Measurements from ENCODE around the gene CBLB. TPM values are rescaled to one million over a fixed set of nuclear protein-coding genes. Genes with fewer than 3 reads are reported as not detected.

The CBLB gene
- total and polyA plus RNA-seq, 8 donors: 30.7 to 49.3 (median 42.6) TPM

GRCh38 chr3:105775368-105775767 lies 93.4 kb downstream of the CBLB start:
- no peak for TF ChIP-seq CTCF (IDR thresholded peaks at IDR 0.05)
- DNase-seq (no peak), ATAC-seq (no peak)
- no peaks in the 10 kb centered on the region for H3K9me3 ChIP-seq
- H3K4me1 ChIP-seq: no peaks in the 10 kb centered on the region
- H3K27ac ChIP-seq: no peak overlapping the region
- no peak overlapping the region for H3K4me3 ChIP-seq
- H3K36me3 ChIP-seq: no peaks in the 10 kb centered on the region
- intact Hi-C loops (cut with DNase I): no loop called here
- no peaks in the 10 kb centered on the region for H3K27me3 ChIP-seq

GRCh38 chr3:105774444-105775180 lies 94.2 kb downstream of the CBLB start:
- DNase-seq (no peak), ATAC-seq (no peak)
- H3K27me3 ChIP-seq: no peaks in the 10 kb centered on the region
- intact Hi-C loops (cut with DNase I): no loop called here
- H3K9me3 ChIP-seq: no peaks in the 10 kb centered on the region
- H3K36me3 ChIP-seq: no peaks in the 10 kb centered on the region
- H3K27ac ChIP-seq: no peak overlapping the region
- no peak for TF ChIP-seq CTCF (IDR thresholded peaks at IDR 0.05)
- H3K4me3 ChIP-seq: no peak overlapping the region
- no peaks in the 10 kb centered on the region for H3K4me1 ChIP-seq

- Histone ChIP-seq H3K4me3 (no peak overlapping the region), H3K27ac (no peak overlapping the region), H3K27me3 (no peaks in the 10 kb centered on the region), H3K4me1 (no peaks in the 10 kb centered on the region), H3K36me3 (no peaks in the 10 kb centered on the region), H3K9me3 (no peaks in the 10 kb centered on the region)
- intact Hi-C loops (cut with DNase I): no loop called here
- TF ChIP-seq CTCF (IDR thresholded peaks at IDR 0.05): no peak
- DNase-seq (no peak), ATAC-seq (no peak)
Measured at GRCh38 chr3:105773291-105773690, 95.5 kb downstream of the CBLB start.

- Histone ChIP-seq H3K36me3 (no peaks in the 10 kb centered on the region), H3K4me3 (no peak overlapping the region), H3K9me3 (no peaks in the 10 kb centered on the region), H3K4me1 (peaks cover 0 to under 1% of the 10 kb centered on the region in 2 donors), H3K27ac (no peak overlapping the region), H3K27me3 (no peaks in the 10 kb centered on the region)
- DNase-seq (no peak), ATAC-seq (no peak)
- no peak for TF ChIP-seq CTCF (IDR thresholded peaks at IDR 0.05)
- intact Hi-C loops (cut with DNase I): no loop called here
Measured at GRCh38 chr3:105772635-105773034, 96.2 kb downstream of the CBLB start.

- ATAC-seq: no peak
- DNase-seq: no peak
- H3K36me3 ChIP-seq: no peaks in the 10 kb centered on the region
- no peak for TF ChIP-seq CTCF (IDR thresholded peaks at IDR 0.05)
- no peak overlapping the region for H3K27ac ChIP-seq
- H3K27me3 ChIP-seq: no peaks in the 10 kb centered on the region
- no peak overlapping the region for H3K4me3 ChIP-seq
- H3K4me1 ChIP-seq: peaks cover 0 to 8% of the 10 kb centered on the region in 2 donors
- intact Hi-C loops (cut with DNase I): no loop called here
- no peaks in the 10 kb centered on the region for H3K9me3 ChIP-seq
Measured at GRCh38 chr3:105771392-105771791, 97.4 kb downstream of the CBLB start.
